ENCODE measurements around the gene S100A16.
"Not testable (repeated sequence)": the region's sequence is repeated elsewhere in the genome, so short reads cannot be mapped to it uniquely, and the experiment has no call there.

The S100A16 gene

GRCh38 chr1:153612755-153613331, at the start of gene S100A16:
Gene S100A16 (minus strand): TSS chr1:153613137. CDS start chr1:153608151, 4,986 bp downstream.
- DNase-seq, result peak; percentile 37

- DNase-seq, result no peak
Measured at GRCh38 chr1:153662269-153662668, 49.3 kb upstream of the S100A16 start.

- no peak for DNase-seq
Measured at GRCh38 chr1:153661111-153661708, 48.3 kb upstream of the S100A16 start.

GRCh38 chr1:153659656-153660055, 46.7 kb upstream of the S100A16 start:
- no peak for DNase-seq

- DNase-seq, result no peak
Measured at GRCh38 chr1:153659175-153659534, 46.2 kb upstream of the S100A16 start.

- peak; percentile 64 for DNase-seq
Measured at GRCh38 chr1:153658400-153659174, 45.6 kb upstream of the S100A16 start, which contains the start of gene SNAPIN. Gene SNAPIN (plus strand): TSS chr1:153658703. CDS start chr1:153658744, 41 bp downstream.

GRCh38 chr1:153655333-153655732, 42.4 kb upstream of the S100A16 start:
- no peak for DNase-seq

- DNase-seq, result peak; percentile 24
Measured at GRCh38 chr1:153652805-153653500, 40.0 kb upstream of the S100A16 start.

- DNase-seq, result no peak
Measured at GRCh38 chr1:153651771-153652170, 38.8 kb upstream of the S100A16 start.

GRCh38 chr1:153649863-153650235, 36.9 kb upstream of the S100A16 start:
- DNase-seq, result no peak

- no peak for DNase-seq
Measured at GRCh38 chr1:153649137-153649862, 36.4 kb upstream of the S100A16 start.

- no peak for DNase-seq
Measured at GRCh38 chr1:153648000-153648643, 35.2 kb upstream of the S100A16 start.

- DNase-seq, result no peak
Measured at GRCh38 chr1:153647346-153647714, 34.4 kb upstream of the S100A16 start.

GRCh38 chr1:153646672-153647345, 33.9 kb upstream of the S100A16 start:
- no peak for DNase-seq

GRCh38 chr1:153643816-153644215, 30.9 kb upstream of the S100A16 start:
- no peak for DNase-seq

GRCh38 chr1:153643100-153643499, 30.2 kb upstream of the S100A16 start:
- DNase-seq, result no peak

GRCh38 chr1:153642161-153642560, 29.2 kb upstream of the S100A16 start:
- DNase-seq, result no peak

- DNase-seq, result no peak
Measured at GRCh38 chr1:153640861-153641260, 27.9 kb upstream of the S100A16 start.

GRCh38 chr1:153640213-153640612, 27.3 kb upstream of the S100A16 start:
- DNase-seq, result not testable (repeated sequence)

- no peak for DNase-seq
Measured at GRCh38 chr1:153639280-153639679, 26.3 kb upstream of the S100A16 start.

GRCh38 chr1:153638261-153638660, 25.3 kb upstream of the S100A16 start:
- DNase-seq, result no peak

- no peak for DNase-seq
Measured at GRCh38 chr1:153636312-153636711, 23.4 kb upstream of the S100A16 start.

Measured in amniotic stem cell (primary cell).